T-helper 17 cell (primary cell): ENCODE data around the gene HES5. TPM values are rescaled to one million over a fixed set of nuclear protein-coding genes. Genes with fewer than 3 reads are reported as not detected.

Experiments used
- ATAC-seq: fragments of 150-1000 bp; cut with Tn5 transposase; 2 replicates; pipeline ENCODE4 v1.10.0; 2021; ENCODE audit warnings: mild to moderate bottlenecking, moderate library complexity
- DNase-seq, 3 donors: peaks; one replicate each; pipeline versions ENCODE4 v3.0.0 to v3.0.0-alpha.2; 2020 to 2021
- H3K9me3 ChIP-seq: one replicate; pipeline ENCODE4 v1.7.0; 2013; ENCODE audit warnings: low read length, mild to moderate bottlenecking; ENCODE audit not compliant: control insufficient read depth, poor library complexity, severe bottlenecking
- H3K27ac Mint-ChIP-seq: one replicate; pipeline ENCODE4 v1.8.0; 2022; ENCODE audit warnings: mild to moderate bottlenecking, moderate library complexity, mixed read lengths
- H3K27me3 Mint-ChIP-seq: one replicate; pipeline ENCODE4 v1.8.0; 2022; ENCODE audit warnings: mixed read lengths
- H3K36me3 Mint-ChIP-seq: one replicate; pipeline ENCODE4 v1.8.0; 2022; ENCODE audit warnings: low read depth, mixed read lengths
- H3K4me1 Mint-ChIP-seq: one replicate; pipeline ENCODE4 v1.8.0; 2022; ENCODE audit warnings: mild to moderate bottlenecking, mixed read lengths
- H3K4me3 Mint-ChIP-seq: one replicate; pipeline ENCODE4 v1.8.0; 2022; ENCODE audit warnings: mild to moderate bottlenecking, moderate library complexity, mixed read lengths
- total RNA-seq, 4 donors: library from RNA in 2 of 4; stranded (reverse) in 2 of 4; gene quantifications; one replicate each; pipeline ENCODE4 v1.2.3 and lab custom pipeline; 2022 to 2026

HES5 gene
- total RNA-seq, 2 donors from 2014 or later = not detected

DNA sequence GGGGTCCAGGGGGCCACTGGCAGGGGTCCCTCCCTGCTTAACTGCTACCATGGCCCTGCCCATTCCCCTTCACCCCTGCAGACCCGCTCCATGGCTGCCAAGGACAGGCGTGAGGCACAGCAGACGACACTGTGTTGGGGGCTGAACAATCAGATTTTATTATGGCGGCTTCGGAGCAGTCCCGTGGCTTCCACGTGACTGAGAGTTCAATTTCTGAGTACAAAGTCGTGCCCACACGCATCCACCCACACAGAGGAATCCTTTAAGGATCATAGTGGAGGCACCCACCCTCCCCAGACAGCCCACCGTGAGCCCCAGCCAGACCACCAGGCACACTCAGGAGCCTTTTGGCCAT, 1.5 kb downstream of the HES5 start:
- H3K9me3 ChIP-seq = no peaks in the 10 kb centered on the region
- Mint-ChIP-seq H3K27me3 (peaks cover 18% of the 10 kb centered on the region), H3K27ac (peak overlapping the region; percentile 54), H3K36me3 (no peaks in the 10 kb centered on the region), H3K4me1 (peaks cover 25% of the 10 kb centered on the region), H3K4me3 (peak overlapping the region; percentile 84)
- ATAC-seq (no peak), DNase-seq (no peak)

- Mint-ChIP-seq H3K4me3 (no peak overlapping the region), H3K4me1 (peaks cover 30% of the 10 kb centered on the region), H3K36me3 (no peaks in the 10 kb centered on the region), H3K27me3 (peaks cover 12% of the 10 kb centered on the region), H3K27ac (no peak overlapping the region)
- no peak for ATAC-seq
- DNase-seq = no peak
- H3K9me3 ChIP-seq = no peaks in the 10 kb centered on the region
Measured at GRCh38 chr1:2528016-2528415, 2.0 kb downstream of the HES5 start.

DNA sequence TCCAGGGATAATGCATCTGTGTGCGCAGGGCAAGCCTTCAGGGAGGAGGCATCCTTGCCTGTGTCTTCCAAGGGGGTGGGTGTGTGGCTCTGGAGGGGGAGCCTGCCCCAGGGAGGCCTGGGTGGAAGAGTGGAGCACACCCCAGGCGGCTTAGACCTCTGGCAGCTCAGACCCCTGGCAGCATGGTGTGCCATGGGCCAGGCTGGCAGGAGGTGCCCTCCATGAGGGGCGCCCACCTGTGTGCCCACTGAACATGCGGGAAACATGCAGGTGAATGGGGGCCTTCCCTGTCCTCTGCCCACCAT, 2.6 kb downstream of the HES5 start:
- H3K4me3 Mint-ChIP-seq = peak overlapping the region; percentile 55
- DNase-seq (no peak), ATAC-seq (no peak)
- H3K36me3 Mint-ChIP-seq = no peaks in the 10 kb centered on the region
- H3K4me1 Mint-ChIP-seq = peaks cover 36% of the 10 kb centered on the region
- peaks cover 9% of the 10 kb centered on the region for H3K27me3 Mint-ChIP-seq
- no peaks in the 10 kb centered on the region for H3K9me3 ChIP-seq
- peak overlapping the region; percentile 62 for H3K27ac Mint-ChIP-seq

- Mint-ChIP-seq H3K27me3 (peaks cover 9% of the 10 kb centered on the region), H3K4me3 (peak overlapping the region; percentile 94), H3K4me1 (peaks cover 38% of the 10 kb centered on the region), H3K36me3 (no peaks in the 10 kb centered on the region), H3K27ac (peak overlapping the region; percentile 62)
- DNase-seq (peak in 1 of 3 donors; percentile 43), ATAC-seq (no peak)
- no peaks in the 10 kb centered on the region for H3K9me3 ChIP-seq
Measured at GRCh38 chr1:2526824-2527555, 3.1 kb downstream of the HES5 start.

DNA sequence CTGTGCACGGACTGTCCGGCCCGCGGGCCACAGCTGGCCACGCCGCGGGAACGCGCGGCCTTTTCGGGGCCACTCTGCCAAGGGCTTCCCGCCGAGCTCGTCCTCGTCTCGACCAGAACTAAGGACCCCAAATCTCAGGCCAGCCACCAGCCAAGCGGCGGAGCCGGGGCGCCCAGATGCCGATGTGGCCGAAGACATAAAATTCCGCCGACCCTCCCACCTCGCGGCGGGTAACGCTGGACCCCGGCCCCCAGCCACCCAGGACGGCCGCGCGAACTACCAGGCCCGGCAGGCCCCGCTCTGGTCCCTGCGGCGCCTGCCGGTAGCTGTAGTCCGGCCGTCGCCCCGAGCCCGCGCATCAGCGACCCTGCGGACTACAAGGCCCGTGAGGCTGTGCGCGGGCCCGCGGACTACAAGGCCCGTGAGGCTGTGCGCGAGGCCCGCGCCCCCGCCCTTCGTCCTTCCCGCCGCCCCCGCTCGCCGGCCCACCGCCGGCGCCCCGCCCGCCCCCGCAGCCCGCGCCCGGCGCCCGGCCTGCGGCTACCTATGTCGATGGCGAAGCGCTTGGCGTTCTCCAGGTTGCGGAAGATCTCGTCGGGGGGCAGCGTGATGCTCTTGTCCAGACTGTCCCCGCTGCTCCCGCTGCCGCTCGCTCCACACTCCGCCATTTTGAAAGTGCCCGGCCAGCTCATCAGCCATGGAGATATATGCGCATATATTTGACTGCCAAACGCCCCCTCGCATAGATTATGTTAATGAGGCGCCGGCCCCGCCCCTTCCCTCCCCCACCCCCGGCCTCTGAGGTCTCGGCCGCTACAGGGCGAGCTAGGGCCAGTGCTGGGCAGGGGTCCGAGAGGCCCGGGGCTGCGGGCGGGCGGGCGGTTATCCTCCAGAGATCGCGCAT, 3.9 kb downstream of the HES5 start, which contains the start of gene PANK4:
TSS of gene PANK4 (minus strand) at position 677 of the 904 bp plus-strand sequence. CDS start at position 668, 9 bp downstream.
- Mint-ChIP-seq H3K36me3 (no peaks in the 10 kb centered on the region), H3K4me3 (peak within 1 kb of the TSS; percentile 94), H3K27me3 (peaks cover 4% of the 10 kb centered on the region), H3K4me1 (peaks cover 38% of the 10 kb centered on the region), H3K27ac (peak within 1 kb of the TSS; percentile 94)
- H3K9me3 ChIP-seq = no peaks in the 10 kb centered on the region
- ATAC-seq (peak; percentile 92), DNase-seq (peak; percentile 83 to 85 (median 85))

DNA sequence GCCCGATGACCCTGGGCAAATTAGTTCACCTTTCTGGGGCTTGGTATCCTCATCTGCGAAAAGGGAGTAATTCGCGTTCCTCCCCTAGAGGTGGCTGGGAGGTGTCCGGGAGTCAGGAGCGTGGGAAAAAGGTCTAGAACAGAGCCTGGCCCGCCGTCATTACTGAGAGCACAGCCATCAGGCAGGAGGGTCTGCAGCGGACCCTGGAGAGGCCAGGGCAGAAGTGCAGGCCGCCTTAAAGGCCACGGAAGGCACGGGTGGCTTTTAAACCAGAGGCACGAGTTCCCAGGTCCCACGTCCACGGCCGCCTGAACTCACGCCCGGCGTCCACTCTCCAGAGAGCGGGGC, 4.5 kb downstream of the HES5 start:
- DNase-seq (no peak), ATAC-seq (no peak)
- H3K27ac Mint-ChIP-seq = peak overlapping the region; percentile 94
- no peaks in the 10 kb centered on the region for H3K36me3 Mint-ChIP-seq
- H3K27me3 Mint-ChIP-seq = no peaks in the 10 kb centered on the region
- peaks cover 38% of the 10 kb centered on the region for H3K4me1 Mint-ChIP-seq
- H3K4me3 Mint-ChIP-seq = peak overlapping the region; percentile 94
- no peaks in the 10 kb centered on the region for H3K9me3 ChIP-seq

DNA sequence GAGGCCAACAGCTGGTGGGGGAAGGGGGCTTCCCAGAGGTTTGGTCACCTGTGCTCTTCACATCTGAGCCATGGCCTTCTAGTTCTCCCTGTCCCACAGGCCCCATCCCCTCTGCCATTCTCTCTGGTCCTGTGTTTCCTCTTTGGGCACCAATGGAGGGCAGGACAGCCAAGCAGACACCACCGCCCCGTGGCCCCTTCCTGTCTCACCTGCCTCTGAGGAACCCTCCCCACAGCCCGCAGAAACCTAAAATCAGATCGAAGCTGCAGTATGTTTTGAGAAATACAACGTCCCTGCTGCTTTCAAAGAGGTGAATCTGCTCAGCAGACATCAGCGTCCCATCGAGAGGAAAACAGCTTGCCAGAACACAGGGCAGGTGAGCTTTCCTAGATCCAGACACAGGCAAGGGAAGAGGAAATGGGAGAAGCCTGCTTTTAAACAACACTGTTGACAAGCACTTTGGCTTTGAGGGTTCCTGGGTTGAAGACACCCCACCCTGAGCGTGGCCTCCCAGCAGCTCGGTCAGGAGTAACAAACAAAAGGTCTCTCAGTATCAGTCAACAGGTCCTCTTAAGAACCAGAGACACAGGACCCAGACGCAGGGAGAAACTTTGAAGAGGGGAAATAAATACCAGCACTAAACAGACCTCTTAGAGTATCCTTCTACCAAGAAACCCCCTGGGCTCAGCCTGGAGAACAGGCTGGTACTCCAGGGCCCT, 6.0 kb downstream of the HES5 start:
- DNase-seq (peak in 1 of 3 donors; percentile 30), ATAC-seq (peak; percentile 27)
- Mint-ChIP-seq H3K27ac (peak overlapping the region; percentile 94), H3K4me1 (peaks cover 37% of the 10 kb centered on the region), H3K27me3 (no peaks in the 10 kb centered on the region), H3K36me3 (no peaks in the 10 kb centered on the region), H3K4me3 (peak overlapping the region; percentile 94)
- no peaks in the 10 kb centered on the region for H3K9me3 ChIP-seq

DNA sequence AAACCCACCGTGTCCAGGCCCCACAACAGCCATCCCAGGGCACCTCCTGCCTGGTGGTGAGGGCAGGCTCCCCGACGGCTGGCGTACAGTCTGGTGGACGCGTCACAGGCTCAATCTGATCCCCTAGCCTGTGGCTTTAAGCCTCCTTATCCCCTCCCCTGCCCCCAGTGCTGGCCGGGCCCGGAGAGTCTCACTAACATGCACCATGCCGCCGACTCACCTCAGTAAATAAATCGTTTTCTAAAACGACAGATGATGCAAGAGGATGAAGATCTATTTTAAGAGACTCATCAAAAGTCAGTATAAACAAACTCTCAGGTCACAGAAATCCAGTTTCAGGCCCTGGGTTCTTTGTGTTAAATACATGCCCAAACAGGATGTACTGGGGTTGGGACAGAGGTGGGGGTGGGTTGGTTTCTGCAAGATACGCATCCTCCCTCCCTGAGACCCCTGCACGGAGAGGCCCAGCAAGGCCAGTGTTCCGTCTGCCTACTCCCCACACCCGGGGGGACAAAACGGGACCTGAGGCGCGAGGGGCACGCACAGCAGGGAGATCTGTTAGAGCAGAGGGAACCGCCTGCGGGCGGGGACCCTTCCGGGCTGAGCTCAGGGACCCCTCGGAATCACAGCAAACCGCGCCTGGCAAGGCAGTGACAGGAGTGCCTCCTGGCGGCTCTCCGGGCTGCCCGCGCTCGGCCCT, 6.7 kb downstream of the HES5 start:
- no peaks in the 10 kb centered on the region for H3K36me3 Mint-ChIP-seq
- H3K27ac Mint-ChIP-seq = peak overlapping the region; percentile 94
- ATAC-seq (no peak), DNase-seq (no peak)
- peak overlapping the region; percentile 94 for H3K4me3 Mint-ChIP-seq
- H3K4me1 Mint-ChIP-seq = peaks cover 35% of the 10 kb centered on the region
- no peaks in the 10 kb centered on the region for H3K27me3 Mint-ChIP-seq
- H3K9me3 ChIP-seq = no peaks in the 10 kb centered on the region

GRCh38 chr1:2522230-2522629, 7.8 kb downstream of the HES5 start:
- peaks cover 33% of the 10 kb centered on the region for H3K4me1 Mint-ChIP-seq

GRCh38 chr1:2520806-2521205, 9.3 kb downstream of the HES5 start:
- Mint-ChIP-seq H3K4me3 (no peak overlapping the region), H3K27ac (no peak overlapping the region), H3K4me1 (peaks cover 29% of the 10 kb centered on the region), H3K27me3 (no peaks in the 10 kb centered on the region), H3K36me3 (no peaks in the 10 kb centered on the region)
- no peak for DNase-seq
- H3K9me3 ChIP-seq = no peaks in the 10 kb centered on the region
- no peak for ATAC-seq

More at GRCh38 chr1:2522230-2522629, 7.8 kb downstream of the HES5 start:
- Mint-ChIP-seq H3K27me3 (no peaks in the 10 kb centered on the region), H3K4me3 (no peak overlapping the region), H3K27ac (peak overlapping the region; percentile 94), H3K36me3 (no peaks in the 10 kb centered on the region)
- ATAC-seq (no peak), DNase-seq (no peak)
- H3K9me3 ChIP-seq = no peaks in the 10 kb centered on the region

DNA sequence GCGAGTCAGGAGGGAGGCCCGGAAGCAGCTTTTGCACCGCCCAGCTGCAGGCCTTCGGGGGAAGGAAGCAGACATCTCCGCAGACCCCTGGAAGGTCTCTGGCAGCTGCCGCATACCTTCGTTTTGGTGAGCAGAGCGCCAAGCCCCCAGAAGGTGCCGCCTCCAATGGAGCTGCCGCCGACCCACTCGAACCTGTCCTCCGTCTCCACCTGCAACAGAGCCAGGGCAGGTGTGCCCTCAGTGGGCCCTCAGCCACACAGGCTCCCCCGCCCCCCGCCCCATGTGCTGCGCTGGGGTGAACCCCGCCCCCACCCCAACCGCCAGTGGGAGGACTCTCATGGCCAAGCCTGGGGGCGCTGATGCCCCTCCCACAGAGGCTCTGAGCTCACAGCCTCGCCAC, 9.9 kb downstream of the HES5 start:
- Mint-ChIP-seq H3K27me3 (no peaks in the 10 kb centered on the region), H3K4me1 (peaks cover 29% of the 10 kb centered on the region), H3K27ac (no peak overlapping the region), H3K4me3 (no peak overlapping the region), H3K36me3 (no peaks in the 10 kb centered on the region)
- DNase-seq (no peak), ATAC-seq (no peak)
- no peaks in the 10 kb centered on the region for H3K9me3 ChIP-seq

- Mint-ChIP-seq H3K27me3 (no peaks in the 10 kb centered on the region), H3K36me3 (no peaks in the 10 kb centered on the region), H3K4me3 (no peak overlapping the region), H3K4me1 (peaks cover 24% of the 10 kb centered on the region), H3K27ac (no peak overlapping the region)
- ATAC-seq = no peak
- DNase-seq = no peak
- H3K9me3 ChIP-seq = no peaks in the 10 kb centered on the region
Measured at GRCh38 chr1:2519729-2520128, 10.3 kb downstream of the HES5 start.
